OCI-LY1 (cell line): Measurements from ENCODE around the gene PARD3B.

Experiments
- H2AFZ ChIP-seq: fragments of 200-600 bp; sonication (generic), shearing (Covaris generic); 2 replicates; pipeline ENCODE4 v1.6.0; 2014; ENCODE audit warnings: antibody characterized with exemption, mild to moderate bottlenecking, low read length
- H3F3A ChIP-seq: fragments of 200-600 bp; sonication (generic), shearing (Covaris generic); 2 replicates; pipeline ENCODE4 v1.6.0; 2014; ENCODE audit warnings: mild to moderate bottlenecking, antibody characterized with exemption, low read length, moderate library complexity; ENCODE audit not compliant: insufficient read depth
- H3K27ac ChIP-seq: fragments of 200-600 bp; sonication (generic); 2 replicates; pipeline ENCODE4 v1.5.1; 2014; ENCODE audit warnings: low read length, mixed run types, mild to moderate bottlenecking, low read depth; ENCODE audit not compliant: poor library complexity, severe bottlenecking
- H3K27me3 ChIP-seq: fragments of 200-600 bp; sonication (generic); 2 replicates; pipeline ENCODE4 v1.6.0; 2014; ENCODE audit warnings: antibody characterized with exemption, mild to moderate bottlenecking, low read length, moderate library complexity; ENCODE audit not compliant: insufficient read depth
- H3K36me3 ChIP-seq: fragments of 200-600 bp; sonication (generic); 2 replicates; pipeline ENCODE4 v1.6.1; 2014; ENCODE audit warnings: mild to moderate bottlenecking, antibody characterized with exemption, low read length, moderate library complexity, mixed read lengths; ENCODE audit not compliant: insufficient read depth
- H3K4me1 ChIP-seq: fragments of 200-600 bp; sonication (generic); 2 replicates; pipeline ENCODE4 v1.5.1; 2014; ENCODE audit warnings: mild to moderate bottlenecking, low read length, moderate library complexity; ENCODE audit not compliant: insufficient read depth, severe bottlenecking
- H3K4me2 ChIP-seq: fragments of 200-600 bp; sonication (generic), shearing (Covaris generic); 2 replicates; pipeline ENCODE4 v1.6.1; 2014; ENCODE audit warnings: low read length
- H3K4me3 ChIP-seq: fragments of 200-600 bp; sonication (generic); 2 replicates; pipeline ENCODE4 v1.5.1; 2014; ENCODE audit warnings: low read length, low read depth, mild to moderate bottlenecking, mixed read lengths; ENCODE audit not compliant: poor library complexity, severe bottlenecking
- H3K79me2 ChIP-seq: fragments of 200-600 bp; shearing (Covaris generic); 2 replicates; pipeline ENCODE4 v1.6.1; 2016; ENCODE audit warnings: mixed run types, low read length, mixed read lengths; ENCODE audit not compliant: insufficient read depth
- H3K9ac ChIP-seq: fragments of 200-600 bp; sonication (generic), shearing (Covaris generic); 2 replicates; pipeline ENCODE4 v1.6.1; 2014; ENCODE audit warnings: mild to moderate bottlenecking, low read length, mixed read lengths
- H3K9me2 ChIP-seq: fragments of 200-600 bp; sonication (generic), shearing (Covaris generic); 2 replicates; pipeline ENCODE4 v1.6.1; 2014; ENCODE audit warnings: low read depth, mild to moderate bottlenecking, low read length, mixed read lengths
- H3K9me3 ChIP-seq: fragments of 200-600 bp; shearing (Covaris generic); 2 replicates; pipeline ENCODE4 v1.6.1; 2014; ENCODE audit warnings: low read length, mixed read lengths
- H4K20me1 ChIP-seq: fragments of 200-600 bp; sonication (generic), shearing (Covaris generic); 2 replicates; pipeline ENCODE4 v1.6.0; 2016; ENCODE audit warnings: mild to moderate bottlenecking, low read length; ENCODE audit not compliant: insufficient read depth
- CTCF ChIP-seq: fragments of 200-600 bp; sonication (generic), shearing (Covaris generic); IDR thresholded peaks from 2 replicates; pipeline ENCODE4 v1.5.1; 2017; ENCODE audit warnings: mild to moderate bottlenecking, antibody characterized with exemption, low read length, moderate library complexity, mixed read lengths
- EZH2 ChIP-seq: fragments of 200-600 bp; sonication (generic), shearing (Covaris generic); IDR thresholded peaks from 2 replicates; pipeline ENCODE4 v1.8.0; 2017; ENCODE audit warnings: borderline replicate concordance, mixed run types, mild to moderate bottlenecking, antibody characterized with exemption, low read length, moderate library complexity, mixed read lengths

The PARD3B gene

GRCh38 chr2:205343103-205343502 is 797.8 kb downstream of the PARD3B start:
- Histone ChIP-seq H3K4me2 (no peak overlapping the region), H3K4me3 (no peak overlapping the region), H3K9me3 (no peaks in the 10 kb centered on the region), H3F3A (no peaks in the 10 kb centered on the region), H3K27me3 (no peaks in the 10 kb centered on the region), H3K36me3 (no peaks in the 10 kb centered on the region), H4K20me1 (no peaks in the 10 kb centered on the region), H3K9ac (no peak overlapping the region), H3K4me1 (no peaks in the 10 kb centered on the region), H2AFZ (no peak overlapping the region), H3K79me2 (no peaks in the 10 kb centered on the region), H3K27ac (no peak overlapping the region), H3K9me2 (no peaks in the 10 kb centered on the region)
- TF ChIP-seq CTCF: no peak
- TF ChIP-seq EZH2: no peak

GRCh38 chr2:205346649-205347048 is 801.4 kb downstream of the PARD3B start:
- no peak overlapping the region for H3K4me2 ChIP-seq
- TF ChIP-seq CTCF (no peak), EZH2 (no peak)

GRCh38 chr2:205347899-205348298 is 802.6 kb downstream of the PARD3B start:
- Histone ChIP-seq H3K27me3 (no peaks in the 10 kb centered on the region), H3K4me3 (no peak overlapping the region), H3F3A (no peaks in the 10 kb centered on the region), H3K79me2 (no peaks in the 10 kb centered on the region), H2AFZ (no peak overlapping the region), H3K9me3 (no peaks in the 10 kb centered on the region), H4K20me1 (no peaks in the 10 kb centered on the region), H3K4me1 (no peaks in the 10 kb centered on the region), H3K36me3 (no peaks in the 10 kb centered on the region), H3K9ac (no peak overlapping the region), H3K9me2 (no peaks in the 10 kb centered on the region), H3K27ac (no peak overlapping the region), H3K4me2 (no peak overlapping the region)
- TF ChIP-seq CTCF: no peak
- no peak for TF ChIP-seq EZH2

More at GRCh38 chr2:205346649-205347048, 801.4 kb downstream of the PARD3B start:
- no peaks in the 10 kb centered on the region for H3K79me2 ChIP-seq
- no peak overlapping the region for H3K4me3 ChIP-seq
- no peaks in the 10 kb centered on the region for H3K27me3 ChIP-seq
- H3K27ac ChIP-seq: no peak overlapping the region
- no peaks in the 10 kb centered on the region for H3K36me3 ChIP-seq
- no peaks in the 10 kb centered on the region for H3K9me2 ChIP-seq
- no peaks in the 10 kb centered on the region for H3K9me3 ChIP-seq
- no peaks in the 10 kb centered on the region for H3K4me1 ChIP-seq
- no peaks in the 10 kb centered on the region for H4K20me1 ChIP-seq
- no peaks in the 10 kb centered on the region for H3F3A ChIP-seq
- H2AFZ ChIP-seq: no peak overlapping the region
- H3K9ac ChIP-seq: no peak overlapping the region
